Stomach (tissue), 9 donors: ENCODE measurements around the gene CNTFR. TPM values are rescaled to one million over a fixed set of nuclear protein-coding genes. Genes with fewer than 3 reads are reported as not detected.
A peak's percentile ranks its signal among the peaks of the same experiment; 100 is the strongest.

Experiments
- DNase-seq, 2 donors: peaks; one replicate each; pipeline versions ENCODE4 v3.0.0 to v3.0.0-alpha.2; 2013 to 2019
- H3K27ac ChIP-seq, 5 donors: fragments of 200-600 bp in 4 of 5; sonication (generic) in 4 of 5; one replicate each; pipeline ENCODE4 v1.5.1; 2013 to 2019; ENCODE audit warnings: mild to moderate bottlenecking in 1 of 5, moderate library complexity in 1 of 5
- H3K27me3 ChIP-seq, 3 donors: fragments of 200-600 bp; sonication (generic); one replicate each; pipeline ENCODE4 v1.5.1; 2017 to 2019; ENCODE audit warnings: mixed run types in 1 of 3
- H3K36me3 ChIP-seq, 4 donors: fragments of 200-600 bp; sonication (generic); 1 replicate in 3 of 4; 2 replicates in 1 of 4; pipeline ENCODE4 v1.5.1; 2016 to 2019
- H3K4me1 ChIP-seq, 4 donors: fragments of 200-600 bp; sonication (generic); one replicate each; pipeline ENCODE4 v1.5.1; 2016 to 2019
- H3K4me3 ChIP-seq, 4 donors: fragments of 200-600 bp; sonication (generic) in 3 of 4; one replicate each; pipeline ENCODE4 v1.5.1; 2016 to 2019; ENCODE audit warnings: mild to moderate bottlenecking in 1 of 4
- H3K9me3 ChIP-seq, 4 donors: fragments of 200-600 bp; sonication (generic); one replicate each; pipeline ENCODE4 v1.5.1; 2016 to 2019
- CTCF ChIP-seq, 7 experiments: fragments of 450-650 bp in 4 of 7; fragments of 200-600 bp in 3 of 7; sonication (generic) in 3 of 7; IDR thresholded peaks; one replicate each; pipeline ENCODE4 v1.5.1; 2016 to 2019; ENCODE audit warnings: antibody characterized with exemption in 7 of 7, control low read depth in 2 of 7, mild to moderate bottlenecking in 1 of 7
- EP300 ChIP-seq: sonication (generic); formaldehyde crosslinking; IDR thresholded peaks from one replicate; pipeline ENCODE4 v1.6.1; 2017; ENCODE audit warnings: antibody characterized with exemption
- POLR2A ChIP-seq, 4 donors: fragments of 450-650 bp; IDR thresholded peaks; one replicate each; pipeline ENCODE4 v1.6.1; 2016; ENCODE audit warnings: antibody characterized with exemption in 4 of 4, control low read depth in 2 of 4, mild to moderate bottlenecking in 1 of 4, moderate library complexity in 1 of 4
- POLR2AphosphoS5 ChIP-seq, 3 donors: sonication (generic); formaldehyde crosslinking; IDR thresholded peaks; one replicate each; pipeline ENCODE4 v1.6.1; 2016; ENCODE audit warnings: antibody characterized with exemption in 3 of 3
- WGBS, 5 donors: extraction: QIAGEN DNeasy Blood & Tissue Kit in 3 of 5; methylation state at CpG; one replicate each; pipeline versions ENCODE4 v1.1.5 to v1.1.7; 2013 to 2018; 5-methylcytosine and 5-hydroxymethylcytosine counted together
- intact Hi-C: fragments of 100-400 bp; cut with DNase I; formaldehyde crosslinking; loops from one replicate; pipeline ENCODE4 v1.15.1; 2023; ENCODE audit warnings: low total_unique reads
- polyA plus RNA-seq, 3 donors: library from polyadenylated mRNA; stranded (reverse); fragments of 200-250 nt; gene quantifications; one replicate each; pipeline ENCODE4 v1.2.3, GENCODE V29; 2013
- total RNA-seq, 5 donors: library from RNA; depleted of rRNA; stranded (reverse); fragments of >200 nt; gene quantifications; one replicate each; pipeline versions ENCODE4 v1.1.0 to v1.2.3, GENCODE V29; 2014 to 2016
- donor health status: healthy with polysubstance abuse.
- donor health status: Bipolar disorder and iron deficiency.
- donor health status: healthy.

Gene CNTFR
- total and polyA plus RNA-seq, 8 donors = 2.2 to 15.8 (median 2.9) TPM; not detected in 1

DNA sequence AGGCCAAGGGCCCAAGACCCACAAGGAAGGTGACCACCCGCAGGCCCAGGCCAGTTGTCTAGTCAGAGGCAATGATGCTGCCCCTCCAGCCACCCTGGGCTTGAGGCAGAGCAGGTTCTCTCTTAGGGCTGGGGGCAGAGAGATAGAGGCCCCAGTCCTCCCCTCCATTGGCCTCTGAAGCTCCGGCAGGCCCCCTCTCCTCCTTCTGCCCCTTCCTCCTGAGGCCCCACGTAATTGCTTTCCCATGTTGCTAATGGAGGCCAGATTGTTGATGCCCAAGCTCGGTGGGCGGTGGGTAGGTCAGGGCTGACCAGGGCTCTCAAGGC, 40.2 kb downstream of the CNTFR start:
- Histone ChIP-seq H3K27me3 (peaks cover 0 to 27% (median 10%) of the 10 kb centered on the region in 3 donors), H3K27ac (no peak overlapping the region), H3K36me3 (no peaks in the 10 kb centered on the region), H3K9me3 (no peaks in the 10 kb centered on the region), H3K4me3 (no peak overlapping the region), H3K4me1 (peaks cover 0 to 8% (median 4%) of the 10 kb centered on the region in 4 donors)
- TF ChIP-seq CTCF (IDR thresholded peaks at IDR 0.05) (no peak), POLR2A (IDR thresholded peaks at IDR 0.05) (no peak), EP300 (no peak), POLR2AphosphoS5 (IDR thresholded peaks at IDR 0.05) (no peak)
- intact Hi-C loops = no loop called here
- peak in 1 of 2 donors; percentile 5 for DNase-seq
- 85 to 94% (median 87%) methylated on average over 5 of the region's 5 CpGs for WGBS, 5 donors

DNA sequence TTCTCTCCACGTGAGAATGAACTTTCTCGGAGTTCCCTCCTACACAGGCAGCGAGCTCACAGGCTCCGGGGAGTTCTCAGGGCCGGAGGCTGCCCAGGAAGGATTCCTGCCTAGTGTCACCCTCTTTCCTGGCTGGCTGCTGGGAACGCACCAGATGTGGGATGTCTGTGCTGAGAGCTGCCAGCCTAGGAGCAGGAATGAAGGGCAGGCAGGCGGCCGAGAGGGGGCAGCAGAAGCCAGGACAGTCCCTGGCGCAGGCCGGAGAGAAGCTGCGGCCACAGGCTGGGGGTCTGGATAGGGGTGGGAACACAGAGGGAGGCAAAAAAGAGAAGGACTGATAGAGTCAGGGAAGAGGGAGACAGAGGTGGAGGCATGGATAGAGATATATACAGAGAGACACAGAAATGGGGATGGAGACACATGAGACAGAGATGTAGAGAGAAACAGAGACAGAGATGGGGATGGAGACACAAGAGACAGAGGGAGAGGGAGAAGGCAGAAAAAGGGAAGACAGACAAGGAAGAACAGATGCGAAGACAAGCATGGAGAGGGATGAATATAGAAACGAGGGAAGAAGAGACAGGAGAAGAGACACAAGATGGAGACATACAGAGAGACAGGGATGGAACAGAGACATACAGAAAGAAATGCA, 41.4 kb downstream of the CNTFR start:
- Histone ChIP-seq H3K4me3 (no peak overlapping the region), H3K27ac (no peak overlapping the region), H3K9me3 (no peaks in the 10 kb centered on the region), H3K27me3 (peaks cover 0 to 18% (median 10%) of the 10 kb centered on the region in 3 donors), H3K4me1 (peaks cover 0 to 8% (median 4%) of the 10 kb centered on the region in 4 donors), H3K36me3 (no peaks in the 10 kb centered on the region)
- TF ChIP-seq CTCF (IDR thresholded peaks at IDR 0.05) (peak in 5 of 7 experiments; percentile 63 to 78 (median 72)), POLR2A (IDR thresholded peaks at IDR 0.05) (no peak), EP300 (no peak), POLR2AphosphoS5 (IDR thresholded peaks at IDR 0.05) (no peak)
- intact Hi-C loops = no loop called here
- 9 to 20% (median 13%) methylated on average over 10 to 13 of the region's 13 CpGs for WGBS, 5 donors
- DNase-seq = peak; percentile 70 to 91

DNA sequence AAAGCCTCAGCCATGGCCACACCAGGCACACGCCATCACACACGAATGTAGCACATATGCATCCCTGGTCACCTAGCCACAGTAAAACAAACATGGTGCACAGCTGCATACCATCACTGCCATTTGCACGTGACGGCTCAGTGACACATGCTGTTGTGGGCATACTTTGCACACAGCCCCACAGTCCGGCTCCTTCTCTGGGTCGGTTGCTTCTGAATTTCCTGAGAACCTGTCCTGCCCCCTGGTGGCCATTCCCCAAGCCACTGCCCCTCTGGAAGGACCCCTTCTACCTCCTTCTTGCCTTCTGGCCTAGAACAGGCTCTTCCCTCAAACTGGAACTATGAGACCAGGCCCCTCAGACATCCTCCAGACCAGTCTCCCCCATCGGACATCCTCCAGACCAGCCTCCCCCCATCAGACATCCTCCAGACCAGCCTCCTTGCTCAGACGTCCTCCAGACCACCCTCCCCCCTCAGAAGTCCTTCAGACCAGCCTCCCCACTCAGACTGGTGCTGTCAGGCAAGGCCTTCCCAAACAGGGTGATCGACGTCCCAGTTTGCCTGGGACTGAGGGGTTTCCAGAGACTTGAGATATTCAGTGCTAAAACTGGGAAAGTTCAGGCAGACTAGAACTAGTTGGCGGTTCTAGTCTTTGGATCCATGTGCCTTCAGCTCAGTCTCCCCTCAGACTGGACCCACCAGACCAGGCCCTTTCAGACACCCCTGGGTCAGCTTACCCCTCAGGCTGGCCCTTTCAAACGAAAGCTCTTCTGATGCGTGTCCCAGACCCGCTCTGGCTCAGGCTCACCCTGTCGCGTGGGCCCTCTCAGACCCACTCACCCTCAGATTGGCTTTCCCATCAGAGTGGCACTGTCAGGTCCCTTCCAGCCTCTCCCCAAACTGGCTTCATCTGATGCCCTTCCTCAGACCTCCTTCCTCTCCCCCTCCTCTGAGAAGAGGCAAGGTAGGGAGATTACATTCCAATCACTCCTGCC, 42.4 kb downstream of the CNTFR start:
- no peak overlapping the region for H3K27ac ChIP-seq
- H3K4me1 ChIP-seq = peaks cover 0 to 8% (median 4%) of the 10 kb centered on the region in 4 donors
- TF ChIP-seq POLR2A (IDR thresholded peaks at IDR 0.05) (no peak), EP300 (no peak), POLR2AphosphoS5 (IDR thresholded peaks at IDR 0.05) (no peak), CTCF (IDR thresholded peaks at IDR 0.05) (peak in 5 of 7 experiments; percentile 54 to 67 (median 58))
- no peaks in the 10 kb centered on the region for H3K9me3 ChIP-seq
- intact Hi-C loops = no loop called here
- 58 to 66% (median 61%) methylated on average over 14 to 16 of the region's 16 CpGs for WGBS, 5 donors
- peak; percentile 63 to 82 for DNase-seq
- no peak overlapping the region for H3K4me3 ChIP-seq
- H3K27me3 ChIP-seq = peaks cover 0 to 18% (median 10%) of the 10 kb centered on the region in 3 donors
- H3K36me3 ChIP-seq = no peaks in the 10 kb centered on the region

DNA sequence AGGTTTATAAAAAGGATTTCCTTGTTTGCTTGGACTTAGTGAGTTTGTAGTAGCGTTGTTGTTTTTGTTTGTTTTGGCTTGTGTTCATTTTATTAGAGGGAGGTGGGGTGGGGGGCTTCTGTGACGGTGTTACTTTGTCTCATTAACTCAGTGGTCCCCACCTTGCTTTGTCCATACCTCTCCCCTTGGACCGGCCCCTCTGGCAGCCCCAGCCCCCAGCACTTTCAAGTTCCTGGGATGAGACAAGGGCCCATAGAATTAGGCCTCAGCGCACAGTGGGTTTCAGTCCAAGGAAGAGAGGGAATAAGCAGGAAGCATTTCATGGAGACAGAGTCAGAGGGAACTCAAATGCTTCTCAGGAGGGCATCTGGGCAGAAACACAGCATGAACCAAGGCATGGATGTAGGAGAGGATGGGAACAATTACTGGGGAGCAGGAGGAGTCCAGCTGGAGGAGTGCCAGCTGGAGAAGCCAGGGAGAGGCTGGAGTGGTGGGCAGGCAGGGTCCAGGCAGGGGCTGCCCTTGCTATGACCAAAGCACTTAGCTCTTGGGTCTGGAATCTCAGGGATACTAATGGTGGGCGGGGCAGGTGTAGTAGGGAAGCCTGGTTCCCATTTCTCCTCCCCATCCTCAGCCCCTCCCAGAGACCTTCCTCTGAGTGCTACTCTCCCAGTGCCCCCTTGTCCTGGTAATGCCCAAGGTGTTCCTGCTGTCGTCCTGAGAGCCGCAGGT, 43.3 kb downstream of the CNTFR start:
- intact Hi-C loops = no loop called here
- Histone ChIP-seq H3K9me3 (no peaks in the 10 kb centered on the region), H3K27me3 (peaks cover 0 to 18% (median 10%) of the 10 kb centered on the region in 3 donors), H3K4me1 (peaks cover 0 to 8% (median 4%) of the 10 kb centered on the region in 4 donors), H3K36me3 (no peaks in the 10 kb centered on the region), H3K27ac (no peak overlapping the region), H3K4me3 (no peak overlapping the region)
- TF ChIP-seq EP300 (no peak), CTCF (IDR thresholded peaks at IDR 0.05) (no peak), POLR2A (IDR thresholded peaks at IDR 0.05) (no peak), POLR2AphosphoS5 (IDR thresholded peaks at IDR 0.05) (no peak)
- 61 to 76% (median 71%) methylated on average over 6 to 7 of the region's 7 CpGs for WGBS, 5 donors
- no peak for DNase-seq
